Activated T-helper 2 cell treated with anti-CD3 and anti-CD28 coated beads, Interferon-gamma antibody, Interleukin-2, Interleukin-4, amounts not matched to agents 10 μg/mL and 5 μg/mL and 100 μg/mL, durations not matched to agents 14 hours and 24 hours and 36 hours (primary cell): ENCODE results near the gene GARIN5B. TPM values are rescaled to one million over a fixed set of nuclear protein-coding genes. Genes with fewer than 3 reads are reported as not detected.

Source experiments
- DNase-seq: peaks from one replicate; pipeline ENCODE4 v3.0.0; 2021; ENCODE audit warnings: low spot score
- H3K27ac Mint-ChIP-seq: one replicate; pipeline ENCODE4 v1.8.0; 2021; ENCODE audit warnings: mixed read lengths
- H3K27me3 Mint-ChIP-seq: one replicate; pipeline ENCODE4 v1.8.0; 2021; ENCODE audit warnings: low read depth, mixed read lengths
- H3K36me3 Mint-ChIP-seq: one replicate; pipeline ENCODE4 v1.8.0; 2021; ENCODE audit warnings: low read depth, mixed read lengths
- H3K4me1 Mint-ChIP-seq: one replicate; pipeline ENCODE4 v1.8.0; 2021; ENCODE audit warnings: low read depth, mixed read lengths
- H3K4me3 Mint-ChIP-seq: one replicate; pipeline ENCODE4 v1.8.0; 2021; ENCODE audit warnings: low read depth, mild to moderate bottlenecking, moderate library complexity, mixed read lengths
- H3K9me3 Mint-ChIP-seq: one replicate; pipeline ENCODE4 v1.8.0; 2021; ENCODE audit warnings: mixed read lengths
- intact Hi-C: fragments of 100-400 bp; cut with micrococcal nuclease; formaldehyde crosslinking; loops from one replicate; pipeline ENCODE4 v1.15.1; 2023
- total RNA-seq: library from RNA; stranded (reverse); gene quantifications from 2 replicates; pipeline ENCODE4 v1.2.3, GENCODE V29; 2022

Gene GARIN5B
- total RNA-seq, 1 donor from 2014 or later, result not detected

DNA sequence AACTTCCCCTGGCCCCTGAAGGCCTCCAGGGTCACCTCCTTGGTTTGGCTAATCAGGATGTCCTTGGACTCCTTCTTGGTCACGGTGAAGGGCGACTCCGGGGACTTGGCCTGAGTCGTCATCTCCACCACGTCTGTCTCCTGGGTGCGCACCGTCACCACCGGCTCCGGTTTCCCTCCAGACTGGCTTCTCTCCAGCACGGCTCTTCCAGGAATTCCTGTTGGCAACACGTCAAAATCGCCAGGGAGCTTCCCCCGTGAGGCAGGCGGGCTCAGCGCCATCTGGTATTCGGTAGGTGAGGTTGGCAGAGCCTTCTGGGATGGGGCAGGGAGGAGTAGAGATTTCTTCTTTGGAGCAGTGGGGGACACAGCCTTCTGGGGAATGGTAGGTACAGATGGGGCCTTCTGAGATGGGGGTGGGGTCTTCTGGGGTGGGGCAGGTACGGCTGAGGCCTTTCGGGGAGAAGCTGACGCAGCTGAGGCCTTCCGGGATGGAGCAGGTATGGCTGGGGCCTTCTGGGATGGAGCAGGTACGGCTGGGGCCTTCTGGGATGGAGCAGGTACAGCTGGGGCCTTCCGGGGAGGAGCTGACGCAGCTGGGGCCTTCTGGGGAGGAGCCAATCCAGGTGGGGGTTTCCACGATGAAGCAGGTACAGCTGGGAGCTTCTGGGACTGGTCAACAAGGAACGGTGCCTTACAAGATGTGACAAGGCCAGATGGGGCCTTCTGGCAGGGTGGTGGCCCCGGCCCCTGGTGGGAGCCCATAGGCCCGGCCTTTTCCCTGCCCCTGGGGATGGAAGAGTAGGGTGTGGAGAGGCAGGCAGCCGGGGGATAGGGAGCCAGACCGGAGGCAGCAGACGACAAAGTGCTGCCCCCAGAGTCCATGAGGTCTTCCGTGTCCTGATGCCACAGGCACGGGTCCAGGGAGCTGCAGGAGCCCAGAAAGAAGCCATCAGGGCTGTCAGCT, 3.8 kb downstream of the GARIN5B start:
- Mint-ChIP-seq H3K36me3 (no peaks in the 10 kb centered on the region), H3K9me3 (no peaks in the 10 kb centered on the region), H3K27ac (no peak overlapping the region), H3K4me1 (no peaks in the 10 kb centered on the region), H3K4me3 (no peak overlapping the region), H3K27me3 (peaks cover 18% of the 10 kb centered on the region)
- intact Hi-C loops, result no loop called here
- DNase-seq, result no peak

DNA sequence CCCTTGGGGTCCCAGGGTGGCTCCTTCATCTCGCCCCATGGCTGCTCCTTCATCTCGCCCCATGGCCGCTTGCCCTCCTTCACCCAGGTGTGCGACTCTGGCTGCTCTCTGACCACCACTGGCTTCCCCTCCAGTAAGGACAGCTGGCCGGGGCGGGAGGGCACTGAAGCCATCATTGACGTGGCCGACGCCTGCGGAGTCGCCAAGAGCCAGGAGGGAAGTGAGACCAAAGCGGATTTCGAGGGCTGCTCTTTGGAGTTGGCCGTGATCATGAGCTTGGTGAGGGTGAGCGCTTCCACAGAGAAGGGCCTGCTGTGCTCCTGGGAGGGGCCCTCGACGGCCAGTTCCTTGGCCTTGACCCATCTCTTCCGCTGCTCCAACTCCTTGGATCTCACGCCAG, 4.6 kb downstream of the GARIN5B start:
- Mint-ChIP-seq H3K4me3 (no peak overlapping the region), H3K9me3 (no peaks in the 10 kb centered on the region), H3K36me3 (no peaks in the 10 kb centered on the region), H3K4me1 (no peaks in the 10 kb centered on the region), H3K27ac (no peak overlapping the region), H3K27me3 (peaks cover 22% of the 10 kb centered on the region)
- intact Hi-C loops, result no loop called here
- no peak for DNase-seq

DNA sequence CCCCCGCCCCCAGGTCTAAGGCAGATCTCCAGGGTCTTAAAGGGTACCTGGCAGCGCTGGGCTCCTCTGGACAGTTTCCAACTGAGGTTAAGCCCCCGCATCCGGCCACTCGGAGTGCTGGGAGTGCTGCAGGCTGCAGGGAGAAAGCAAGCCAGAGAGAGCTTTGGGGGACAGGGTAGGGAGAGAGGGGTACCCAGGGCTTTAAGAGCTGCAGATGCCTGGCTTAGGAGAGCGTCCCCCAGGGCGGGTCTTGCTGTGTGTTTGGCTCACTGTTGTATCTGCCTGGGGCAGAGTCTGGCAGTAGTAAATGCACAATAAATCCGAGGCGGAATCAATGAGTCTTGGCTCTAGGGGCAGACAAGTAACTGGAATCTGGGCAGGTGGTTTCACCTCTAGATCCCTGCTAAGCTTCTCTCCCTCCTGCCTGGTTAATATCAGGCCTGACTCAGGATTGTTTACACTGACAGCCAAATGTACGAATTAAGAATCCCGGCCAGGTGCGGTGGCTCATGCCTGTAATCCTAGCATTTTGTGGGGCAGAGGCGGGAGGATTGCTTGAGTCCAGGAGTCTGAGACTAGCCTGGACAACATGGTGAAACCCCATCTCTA, 7.7 kb downstream of the GARIN5B start:
- no peak overlapping the region for H3K4me3 Mint-ChIP-seq

DNA sequence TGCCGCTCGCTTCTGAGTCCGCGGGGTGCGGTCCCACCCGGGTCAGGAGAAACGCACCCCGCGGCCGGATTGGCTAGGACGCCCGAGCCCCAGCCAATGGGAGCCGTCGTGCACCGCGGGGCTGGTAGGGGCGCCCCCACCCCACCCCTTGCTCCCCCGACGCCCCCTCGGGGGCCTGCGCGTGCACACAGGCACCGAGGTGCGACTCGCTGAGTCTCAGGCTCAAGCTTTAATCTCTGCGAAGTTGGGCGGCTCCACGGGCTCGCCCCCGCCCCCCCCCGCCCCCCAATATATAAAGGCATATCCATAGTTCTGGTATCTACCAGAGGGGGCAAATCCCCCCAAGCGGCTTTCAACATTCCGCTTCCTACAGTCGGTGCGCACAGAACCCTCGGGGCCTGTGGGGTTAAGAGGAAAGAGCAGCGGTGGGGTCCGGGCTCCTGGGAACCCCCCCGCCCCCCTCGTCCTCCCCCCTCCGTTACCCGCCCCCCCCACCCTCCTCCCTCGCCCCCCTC, 8.3 kb downstream of the GARIN5B start, which contains the start of gene COX6B2:
COX6B2 (minus strand) TSS at position 22 of the 515 bp plus-strand sequence. CDS start 198 bp downstream, outside the sequence.
- no peak within 1 kb of the TSS for H3K27ac Mint-ChIP-seq
- no peaks in the 10 kb centered on the region for H3K36me3 Mint-ChIP-seq
- peak within 1 kb of the TSS; percentile 64 for H3K4me3 Mint-ChIP-seq
- DNase-seq, result no peak
- H3K4me1 Mint-ChIP-seq, result no peaks in the 10 kb centered on the region
- intact Hi-C loops, result no loop called here
- H3K9me3 Mint-ChIP-seq, result no peaks in the 10 kb centered on the region
- H3K27me3 Mint-ChIP-seq, result peaks cover 46% of the 10 kb centered on the region

More for the DNA sequence above, 7.7 kb downstream of the GARIN5B start:
- H3K9me3 Mint-ChIP-seq, result no peaks in the 10 kb centered on the region
- no peaks in the 10 kb centered on the region for H3K36me3 Mint-ChIP-seq
- H3K4me1 Mint-ChIP-seq, result no peaks in the 10 kb centered on the region
- peaks cover 46% of the 10 kb centered on the region for H3K27me3 Mint-ChIP-seq
- intact Hi-C loops, result no loop called here
- no peak overlapping the region for H3K27ac Mint-ChIP-seq
- DNase-seq, result no peak

DNA sequence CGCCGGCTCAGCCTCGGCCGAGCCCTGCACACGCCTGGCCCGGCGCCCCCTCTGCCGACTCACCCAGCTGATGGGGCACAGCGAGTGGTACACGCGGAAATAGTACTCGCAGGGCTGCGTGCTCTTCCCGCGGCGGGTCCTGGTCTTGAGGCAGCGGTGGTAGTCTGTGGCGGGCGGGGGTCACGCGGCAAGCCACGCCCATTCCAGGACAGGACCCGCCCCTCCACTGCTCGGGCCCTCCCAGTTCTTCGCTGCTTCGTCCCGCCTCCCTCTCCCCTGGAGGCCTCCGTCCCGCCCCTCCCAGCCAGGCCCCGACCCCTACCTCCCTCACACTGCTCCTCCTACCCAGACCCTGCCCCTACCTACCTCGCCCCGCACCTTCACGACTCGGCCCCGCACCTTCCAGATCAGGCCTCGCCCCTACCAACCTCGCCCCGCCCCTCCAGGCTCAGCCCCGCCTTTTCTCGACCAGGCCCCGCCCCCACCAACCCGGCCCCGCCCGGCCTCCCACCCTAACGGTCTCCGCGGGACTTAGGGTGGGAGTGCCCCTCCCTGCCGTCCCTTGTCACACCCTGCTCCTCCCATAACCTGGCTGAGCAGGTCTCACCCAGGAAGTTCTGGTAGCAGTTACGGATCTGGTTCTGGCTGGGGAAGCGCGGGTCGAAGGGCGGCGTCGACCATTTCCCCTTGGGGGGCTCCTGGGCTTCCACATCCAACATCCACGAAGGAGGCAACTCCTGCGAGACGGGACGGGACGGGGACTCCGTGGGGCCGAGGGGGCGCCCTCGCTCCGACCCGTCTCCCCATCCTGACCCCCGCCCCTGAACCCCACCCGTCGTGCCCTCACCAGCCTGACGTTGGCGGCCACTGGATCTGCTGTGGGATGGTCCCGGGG, 9.0 kb downstream of the GARIN5B start:
- H3K27me3 Mint-ChIP-seq, result peaks cover 46% of the 10 kb centered on the region
- no peaks in the 10 kb centered on the region for H3K36me3 Mint-ChIP-seq
- H3K9me3 Mint-ChIP-seq, result no peaks in the 10 kb centered on the region
- no peaks in the 10 kb centered on the region for H3K4me1 Mint-ChIP-seq
- peak overlapping the region; percentile 64 for H3K4me3 Mint-ChIP-seq
- H3K27ac Mint-ChIP-seq, result no peak overlapping the region
- DNase-seq, result peak; percentile 31
- intact Hi-C loops, result no loop called here

DNA sequence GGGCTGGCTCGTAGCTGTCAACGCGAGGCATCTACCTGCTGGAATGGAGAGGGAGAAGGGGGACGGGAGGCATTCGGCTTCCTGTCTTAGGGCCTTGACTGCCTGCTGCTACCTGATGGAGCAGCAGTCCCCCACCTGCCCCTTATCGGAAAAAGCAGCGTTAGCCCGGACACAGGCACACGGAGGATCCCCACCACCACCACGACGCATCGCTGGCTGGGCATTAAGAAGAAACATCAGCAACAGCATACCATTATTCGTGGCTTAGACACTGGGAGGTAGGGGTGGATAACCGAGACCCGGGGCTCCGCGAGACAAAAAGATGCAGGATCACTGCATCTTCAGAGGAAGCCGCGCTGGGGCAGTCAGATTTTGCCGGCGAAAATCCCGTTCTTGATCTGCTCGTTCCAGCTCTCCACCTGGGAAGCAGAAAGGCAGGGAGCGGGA, 9.7 kb downstream of the GARIN5B start:
- intact Hi-C loops, result no loop called here
- Mint-ChIP-seq H3K27me3 (peaks cover 46% of the 10 kb centered on the region), H3K9me3 (no peaks in the 10 kb centered on the region), H3K4me3 (peak overlapping the region; percentile 64), H3K36me3 (no peaks in the 10 kb centered on the region), H3K27ac (no peak overlapping the region), H3K4me1 (no peaks in the 10 kb centered on the region)
- no peak for DNase-seq

DNA sequence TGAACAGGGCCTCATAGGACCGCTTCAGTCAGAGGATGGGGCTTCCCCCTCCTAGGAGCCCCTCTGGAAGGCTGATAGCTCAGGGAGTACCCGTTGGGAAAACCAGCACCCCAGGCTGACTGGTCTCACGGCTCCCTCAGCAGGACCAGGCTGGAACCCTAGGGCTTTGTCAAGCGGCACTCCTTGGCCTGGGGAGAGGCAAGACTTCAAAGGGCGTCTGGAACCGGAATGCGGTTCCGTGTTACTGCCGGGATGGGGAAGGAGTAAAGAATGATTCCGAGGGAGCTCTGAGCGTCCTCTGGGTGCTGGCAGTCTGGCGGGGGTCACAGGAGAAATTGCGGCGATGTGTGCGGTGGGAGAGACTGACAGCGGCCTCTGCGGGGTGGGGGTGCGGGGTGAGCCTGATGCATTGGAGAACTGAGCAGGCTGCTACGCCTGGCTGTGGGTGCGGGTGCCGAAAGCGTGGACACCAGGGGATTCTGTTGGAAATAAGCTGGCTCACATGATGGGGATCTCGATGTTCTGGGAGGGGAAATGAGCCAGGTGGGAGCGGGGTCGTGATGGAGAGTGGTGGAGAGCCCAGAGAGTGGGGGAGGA, 10.4 kb downstream of the GARIN5B start:
- no peak overlapping the region for H3K27ac Mint-ChIP-seq
- intact Hi-C loops, result no loop called here

DNA sequence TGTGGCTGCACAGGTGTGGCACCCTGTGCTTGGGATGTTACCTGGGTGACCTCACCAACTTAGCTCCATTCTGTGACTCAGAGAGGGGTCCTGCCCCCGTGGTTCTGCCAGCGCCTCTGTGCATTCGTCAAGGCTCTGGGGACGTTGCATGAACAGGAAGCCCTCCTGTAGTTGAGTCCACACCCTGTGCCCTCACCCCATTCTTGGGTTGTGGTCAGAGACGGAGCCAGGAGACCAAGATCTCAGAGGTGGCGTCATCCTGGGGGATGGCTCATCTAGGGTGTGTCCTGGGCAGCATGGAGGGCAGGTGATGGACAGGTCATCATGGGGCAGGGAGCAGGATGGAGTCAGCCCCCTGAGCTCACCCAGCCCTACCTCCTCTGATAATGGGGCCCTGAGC, 11.0 kb downstream of the GARIN5B start:
- intact Hi-C loops, result no loop called here
- Mint-ChIP-seq H3K36me3 (peaks cover 3% of the 10 kb centered on the region), H3K4me1 (no peaks in the 10 kb centered on the region), H3K4me3 (no peak overlapping the region), H3K27ac (no peak overlapping the region), H3K27me3 (peaks cover 41% of the 10 kb centered on the region), H3K9me3 (no peaks in the 10 kb centered on the region)
- no peak for DNase-seq

More for the DNA sequence above, 10.4 kb downstream of the GARIN5B start:
- no peaks in the 10 kb centered on the region for H3K4me1 Mint-ChIP-seq
- peaks cover 3% of the 10 kb centered on the region for H3K36me3 Mint-ChIP-seq
- peaks cover 46% of the 10 kb centered on the region for H3K27me3 Mint-ChIP-seq
- H3K4me3 Mint-ChIP-seq, result peak overlapping the region; percentile 15
- H3K9me3 Mint-ChIP-seq, result no peaks in the 10 kb centered on the region
- no peak for DNase-seq

DNA sequence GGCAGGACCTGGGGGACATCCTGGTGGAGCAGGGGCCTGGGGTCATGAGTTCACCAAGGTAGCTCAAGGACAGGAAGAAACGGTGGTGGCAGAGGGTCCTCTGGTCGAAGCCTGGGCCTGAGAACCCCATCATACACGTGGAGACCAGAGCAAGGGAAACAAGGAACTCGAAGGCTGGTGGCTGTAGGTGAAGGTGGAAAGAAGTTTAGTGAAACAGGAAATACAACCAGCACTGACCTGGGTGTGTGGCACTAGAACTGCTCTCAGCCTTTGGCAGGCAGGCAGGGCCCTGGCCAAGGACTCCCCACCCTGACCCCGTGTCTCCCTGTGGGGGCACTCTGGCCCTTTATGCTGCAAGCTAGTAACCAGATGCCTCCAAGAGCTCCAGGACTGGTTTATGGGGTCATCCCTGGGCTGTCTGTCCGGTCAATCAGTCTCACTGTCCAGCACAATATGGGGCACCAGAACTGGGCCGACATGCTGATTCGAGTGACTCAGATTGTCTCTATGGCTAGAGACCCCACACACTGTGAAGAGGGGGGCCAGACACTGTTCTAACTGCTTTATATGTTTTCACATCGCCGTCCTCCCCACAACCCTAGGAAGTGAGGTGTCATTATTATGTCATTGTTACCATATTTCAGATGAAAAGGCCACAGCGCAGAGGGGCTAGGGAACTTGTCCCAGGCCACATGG, 12.3 kb downstream of the GARIN5B start:
- Mint-ChIP-seq H3K4me1 (no peaks in the 10 kb centered on the region), H3K36me3 (peaks cover 3% of the 10 kb centered on the region), H3K27ac (no peak overlapping the region), H3K27me3 (peaks cover 35% of the 10 kb centered on the region), H3K9me3 (no peaks in the 10 kb centered on the region), H3K4me3 (no peak overlapping the region)
- no peak for DNase-seq
- intact Hi-C loops, result no loop called here

DNA sequence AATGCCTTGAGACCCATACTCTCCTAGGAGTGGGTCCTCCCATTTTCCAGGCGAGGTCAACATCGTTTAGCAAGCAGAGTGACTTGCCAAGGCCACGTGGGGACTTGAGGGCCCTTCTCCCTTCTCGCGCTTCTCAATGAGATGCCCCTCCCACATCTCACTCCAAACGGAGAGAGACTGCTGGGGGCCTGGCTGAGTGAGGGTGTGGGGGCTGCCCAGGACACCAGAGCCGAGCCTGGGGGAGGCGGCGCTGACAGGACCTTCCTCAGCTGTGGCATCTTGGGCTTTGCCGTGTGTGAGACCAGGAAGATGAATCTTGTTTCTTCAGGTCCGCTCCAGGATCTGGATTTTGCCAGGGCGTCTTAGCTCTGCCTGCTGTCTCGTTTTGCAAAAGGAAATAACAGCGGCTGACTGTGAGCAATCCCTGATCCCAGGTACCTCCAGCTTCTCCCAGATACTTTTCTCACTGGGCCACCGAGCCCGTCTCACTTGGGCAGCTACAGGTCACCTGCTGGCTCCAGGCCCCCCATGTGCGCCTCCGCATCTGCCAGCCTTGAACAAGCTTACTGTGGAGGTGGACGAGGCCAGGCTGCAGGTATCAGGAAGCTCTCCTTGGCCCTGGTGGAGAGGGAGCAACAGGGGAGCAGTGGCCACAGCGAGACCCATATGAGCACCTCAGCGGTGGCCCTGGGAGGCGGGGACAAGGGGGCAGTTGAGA, 14.6 kb downstream of the GARIN5B start:
- Mint-ChIP-seq H3K9me3 (no peaks in the 10 kb centered on the region), H3K4me3 (no peak overlapping the region), H3K36me3 (peaks cover 7% of the 10 kb centered on the region), H3K27me3 (peaks cover 24% of the 10 kb centered on the region), H3K4me1 (no peaks in the 10 kb centered on the region), H3K27ac (no peak overlapping the region)
- DNase-seq, result no peak
- intact Hi-C loops, result no loop called here

DNA sequence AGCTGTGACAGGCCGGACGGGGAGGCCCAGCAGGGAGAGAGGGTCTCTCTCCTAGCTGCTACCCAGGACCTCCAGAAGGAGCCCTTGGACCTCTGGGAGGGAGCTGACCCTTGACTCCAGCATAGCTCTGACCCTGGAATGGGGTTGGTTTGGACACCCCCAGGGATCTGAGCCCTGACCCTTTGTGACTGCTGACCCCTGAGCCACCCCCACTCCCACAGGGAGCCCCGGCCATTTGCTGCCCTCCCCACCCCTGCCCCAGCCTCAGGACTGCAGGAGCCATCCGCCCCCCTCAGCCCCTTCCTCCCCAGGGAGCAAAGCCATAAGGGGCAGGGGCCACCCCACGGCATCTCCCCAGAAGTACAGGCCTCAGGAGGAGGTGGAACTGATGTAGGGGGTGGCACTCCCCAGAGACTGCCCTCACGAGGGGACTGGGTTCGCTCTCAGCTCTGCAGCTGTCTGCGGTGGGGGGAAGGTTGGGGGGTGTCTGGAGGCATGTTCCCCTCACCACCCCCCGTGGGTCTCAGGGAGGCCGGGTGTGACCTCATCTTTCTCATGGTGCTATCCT, 15.5 kb downstream of the GARIN5B start:
- DNase-seq, result no peak
- peaks cover 15% of the 10 kb centered on the region for H3K36me3 Mint-ChIP-seq
- no peaks in the 10 kb centered on the region for H3K9me3 Mint-ChIP-seq
- intact Hi-C loops, result no loop called here
- no peak overlapping the region for H3K4me3 Mint-ChIP-seq
- peaks cover 14% of the 10 kb centered on the region for H3K27me3 Mint-ChIP-seq
- H3K27ac Mint-ChIP-seq, result no peak overlapping the region
- no peaks in the 10 kb centered on the region for H3K4me1 Mint-ChIP-seq
